Central memory CD8-positive, alpha-beta T cell (primary cell): ENCODE results near the gene GRM4.

Source experiments
- ATAC-seq: fragments of 150-1000 bp; cut with Tn5 transposase; replicated peaks from 2 replicates; pipeline ENCODE4 v1.10.0; 2022; ENCODE audit warnings: mild to moderate bottlenecking, moderate FRiP score, moderate number of reproducible peaks; ENCODE audit not compliant: poor library complexity, severe bottlenecking; ENCODE audit errors: extremely low read depth
- DNase-seq, 2 donors: peaks; one replicate each; pipeline ENCODE4 v3.0.0; 2021; ENCODE audit warnings: low spot score in 2 of 2
- H3K27ac Mint-ChIP-seq: one replicate; pipeline ENCODE4 v1.8.0; 2022; ENCODE audit warnings: low read depth, mild to moderate bottlenecking, moderate library complexity, mixed read lengths
- H3K27me3 Mint-ChIP-seq: one replicate; pipeline ENCODE4 v1.8.0; 2022; ENCODE audit warnings: mixed read lengths
- H3K36me3 Mint-ChIP-seq: one replicate; pipeline ENCODE4 v1.8.0; 2022; ENCODE audit warnings: mild to moderate bottlenecking, moderate library complexity, mixed read lengths; ENCODE audit not compliant: insufficient read depth
- H3K4me1 Mint-ChIP-seq: one replicate; pipeline ENCODE4 v1.8.0; 2022; ENCODE audit warnings: mixed read lengths
- H3K4me3 Mint-ChIP-seq: one replicate; pipeline ENCODE4 v1.8.0; 2022; ENCODE audit warnings: mild to moderate bottlenecking, moderate library complexity, mixed read lengths
- H3K9me3 Mint-ChIP-seq: one replicate; pipeline ENCODE4 v1.8.0; 2022; ENCODE audit warnings: mixed read lengths

Gene GRM4

DNA sequence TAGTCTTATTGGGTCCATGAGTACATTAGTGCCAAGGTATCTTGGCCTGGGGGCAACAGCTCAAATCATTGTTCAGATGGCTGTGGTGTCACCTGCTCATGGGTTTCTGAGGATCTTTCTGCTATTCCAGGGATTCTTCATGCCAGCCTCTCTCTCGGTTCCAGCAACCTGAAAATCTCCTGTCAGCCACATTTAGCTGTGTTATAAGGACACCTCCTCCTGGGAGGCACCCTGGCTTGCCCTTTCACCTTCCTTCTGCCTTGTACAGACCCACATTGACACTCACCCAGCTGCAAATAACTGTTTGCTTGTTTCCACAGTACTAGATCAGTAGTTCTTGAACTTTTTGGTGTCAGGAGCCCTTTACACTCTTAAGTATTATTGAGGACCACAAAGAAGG, 159.9 kb downstream of the GRM4 start:
- H3K9me3 Mint-ChIP-seq, result no peaks in the 10 kb centered on the region
- ATAC-seq (no peak), DNase-seq (no peak)
- no peaks in the 10 kb centered on the region for H3K36me3 Mint-ChIP-seq
- peaks cover 5% of the 10 kb centered on the region for H3K4me1 Mint-ChIP-seq
- H3K27me3 Mint-ChIP-seq, result peaks cover 19% of the 10 kb centered on the region
- H3K27ac Mint-ChIP-seq, result no peak overlapping the region
- no peak overlapping the region for H3K4me3 Mint-ChIP-seq

- no peak overlapping the region for H3K4me3 Mint-ChIP-seq
- H3K27ac Mint-ChIP-seq, result no peak overlapping the region
- peaks cover 19% of the 10 kb centered on the region for H3K27me3 Mint-ChIP-seq
- H3K36me3 Mint-ChIP-seq, result no peaks in the 10 kb centered on the region
- ATAC-seq, result no peak
- peaks cover 5% of the 10 kb centered on the region for H3K4me1 Mint-ChIP-seq
- no peak for DNase-seq
- no peaks in the 10 kb centered on the region for H3K9me3 Mint-ChIP-seq
These were observed 160.6 kb downstream of the GRM4 start for GRCh38 chr6:33985313-33985751.

GRCh38 chr6:33984466-33985312, 161.2 kb downstream of the GRM4 start:
- no peaks in the 10 kb centered on the region for H3K9me3 Mint-ChIP-seq
- peaks cover 5% of the 10 kb centered on the region for H3K4me1 Mint-ChIP-seq
- H3K36me3 Mint-ChIP-seq, result no peaks in the 10 kb centered on the region
- no peak overlapping the region for H3K4me3 Mint-ChIP-seq
- H3K27me3 Mint-ChIP-seq, result peaks cover 19% of the 10 kb centered on the region
- peak overlapping the region; percentile 19 for H3K27ac Mint-ChIP-seq
- DNase-seq (no peak), ATAC-seq (no peak)

DNA sequence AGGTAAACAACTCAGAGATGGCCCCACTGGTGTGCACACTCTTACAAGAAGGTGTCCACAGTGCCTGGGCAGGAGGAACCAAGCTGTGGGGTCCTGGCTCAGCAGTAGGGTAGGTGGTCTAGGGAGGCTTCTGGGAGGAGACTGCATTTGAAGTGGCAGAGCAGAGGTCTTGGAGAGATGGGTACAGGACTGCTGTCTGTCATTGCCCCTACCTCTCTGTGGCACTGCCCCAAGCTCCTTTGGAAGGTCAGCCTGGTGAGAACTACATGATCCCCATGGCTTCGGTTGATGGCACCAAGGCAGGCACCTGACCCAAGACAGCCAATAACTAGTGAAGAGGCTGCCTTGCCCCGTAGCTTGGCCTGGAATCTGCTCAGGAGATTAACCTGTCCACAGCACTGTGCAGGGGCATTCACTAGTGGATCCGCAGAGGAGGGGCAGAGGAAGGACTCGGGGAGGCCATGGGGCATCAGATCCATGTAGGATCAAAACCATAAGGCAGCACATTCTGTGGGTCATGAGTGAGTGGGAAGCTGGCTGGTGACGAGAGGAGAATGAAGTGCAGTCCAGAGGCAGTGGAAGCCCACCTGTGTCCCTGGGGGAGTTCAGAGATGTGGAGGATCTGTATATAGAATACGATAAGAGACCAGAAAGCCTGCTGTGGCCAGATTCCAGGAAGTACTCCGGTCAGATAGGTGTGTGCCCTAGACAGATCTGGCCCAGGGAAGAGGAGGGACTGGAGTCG, 162.0 kb downstream of the GRM4 start:
- Mint-ChIP-seq H3K4me3 (no peak overlapping the region), H3K4me1 (peaks cover 5% of the 10 kb centered on the region), H3K27me3 (peaks cover 19% of the 10 kb centered on the region), H3K27ac (peak overlapping the region; percentile 19), H3K36me3 (no peaks in the 10 kb centered on the region), H3K9me3 (no peaks in the 10 kb centered on the region)
- ATAC-seq, result no peak
- no peak for DNase-seq

DNA sequence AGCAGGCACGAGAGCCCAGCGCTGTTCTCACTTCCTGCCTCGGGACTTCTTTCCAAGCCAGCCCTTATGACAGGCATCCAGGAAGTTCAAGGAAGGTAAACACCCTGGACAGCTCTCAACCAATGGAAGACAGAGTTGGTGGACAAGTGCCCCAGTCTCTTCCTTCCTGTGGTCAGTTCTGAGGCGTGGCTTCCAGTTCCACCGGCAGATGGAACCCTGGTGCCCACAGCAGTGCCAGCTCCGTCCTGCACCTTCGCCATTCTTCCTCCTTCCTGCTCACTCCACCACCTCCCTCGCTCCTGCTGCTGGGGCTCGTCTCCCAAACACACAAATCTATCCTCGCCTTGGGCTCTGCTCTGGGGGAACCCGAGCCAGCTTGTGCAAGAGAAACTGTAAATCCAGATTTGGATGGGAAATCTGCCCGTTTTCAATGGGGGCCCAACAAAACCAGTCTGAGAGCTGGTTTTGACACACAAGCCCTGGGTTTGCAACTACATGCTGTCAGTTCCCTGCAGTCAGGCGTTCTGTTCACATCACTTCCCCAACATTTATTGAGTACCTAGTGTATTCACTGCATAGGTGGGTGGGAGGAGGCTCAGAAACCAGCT, 162.7 kb downstream of the GRM4 start:
- DNase-seq, result no peak
- no peaks in the 10 kb centered on the region for H3K36me3 Mint-ChIP-seq
- H3K9me3 Mint-ChIP-seq, result no peaks in the 10 kb centered on the region
- no peak overlapping the region for H3K4me3 Mint-ChIP-seq
- H3K27ac Mint-ChIP-seq, result no peak overlapping the region
- no peak for ATAC-seq
- peaks cover 5% of the 10 kb centered on the region for H3K4me1 Mint-ChIP-seq
- H3K27me3 Mint-ChIP-seq, result peaks cover 19% of the 10 kb centered on the region

GRCh38 chr6:33981861-33982260, 164.0 kb downstream of the GRM4 start:
- DNase-seq (no peak), ATAC-seq (no peak)
- no peaks in the 10 kb centered on the region for H3K36me3 Mint-ChIP-seq
- no peak overlapping the region for H3K4me3 Mint-ChIP-seq
- peaks cover 5% of the 10 kb centered on the region for H3K4me1 Mint-ChIP-seq
- H3K27me3 Mint-ChIP-seq, result peaks cover 32% of the 10 kb centered on the region
- no peaks in the 10 kb centered on the region for H3K9me3 Mint-ChIP-seq
- no peak overlapping the region for H3K27ac Mint-ChIP-seq

DNA sequence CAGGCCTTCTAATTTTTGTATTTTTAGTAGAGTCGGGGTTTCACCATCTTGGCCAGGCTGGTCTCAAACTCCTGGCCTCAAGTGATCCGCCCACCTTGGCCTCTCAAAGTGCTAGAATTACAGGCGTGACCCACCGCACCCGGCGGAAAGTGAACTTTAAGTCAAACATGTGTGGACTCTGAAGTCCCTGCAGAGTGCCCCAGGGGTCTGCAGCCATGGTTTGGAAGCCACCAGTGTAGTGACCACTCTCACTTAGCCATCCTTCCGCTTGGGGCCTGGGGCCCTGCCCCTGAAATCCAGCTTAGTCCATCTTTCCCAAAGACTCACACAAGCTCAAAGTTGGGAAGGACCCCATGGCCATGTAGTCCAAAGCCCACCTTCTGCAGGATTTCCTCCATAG, 164.5 kb downstream of the GRM4 start:
- DNase-seq, result no peak
- Mint-ChIP-seq H3K36me3 (no peaks in the 10 kb centered on the region), H3K9me3 (no peaks in the 10 kb centered on the region), H3K4me1 (peaks cover 5% of the 10 kb centered on the region), H3K27ac (no peak overlapping the region), H3K4me3 (no peak overlapping the region), H3K27me3 (peaks cover 36% of the 10 kb centered on the region)
- no peak for ATAC-seq

DNA sequence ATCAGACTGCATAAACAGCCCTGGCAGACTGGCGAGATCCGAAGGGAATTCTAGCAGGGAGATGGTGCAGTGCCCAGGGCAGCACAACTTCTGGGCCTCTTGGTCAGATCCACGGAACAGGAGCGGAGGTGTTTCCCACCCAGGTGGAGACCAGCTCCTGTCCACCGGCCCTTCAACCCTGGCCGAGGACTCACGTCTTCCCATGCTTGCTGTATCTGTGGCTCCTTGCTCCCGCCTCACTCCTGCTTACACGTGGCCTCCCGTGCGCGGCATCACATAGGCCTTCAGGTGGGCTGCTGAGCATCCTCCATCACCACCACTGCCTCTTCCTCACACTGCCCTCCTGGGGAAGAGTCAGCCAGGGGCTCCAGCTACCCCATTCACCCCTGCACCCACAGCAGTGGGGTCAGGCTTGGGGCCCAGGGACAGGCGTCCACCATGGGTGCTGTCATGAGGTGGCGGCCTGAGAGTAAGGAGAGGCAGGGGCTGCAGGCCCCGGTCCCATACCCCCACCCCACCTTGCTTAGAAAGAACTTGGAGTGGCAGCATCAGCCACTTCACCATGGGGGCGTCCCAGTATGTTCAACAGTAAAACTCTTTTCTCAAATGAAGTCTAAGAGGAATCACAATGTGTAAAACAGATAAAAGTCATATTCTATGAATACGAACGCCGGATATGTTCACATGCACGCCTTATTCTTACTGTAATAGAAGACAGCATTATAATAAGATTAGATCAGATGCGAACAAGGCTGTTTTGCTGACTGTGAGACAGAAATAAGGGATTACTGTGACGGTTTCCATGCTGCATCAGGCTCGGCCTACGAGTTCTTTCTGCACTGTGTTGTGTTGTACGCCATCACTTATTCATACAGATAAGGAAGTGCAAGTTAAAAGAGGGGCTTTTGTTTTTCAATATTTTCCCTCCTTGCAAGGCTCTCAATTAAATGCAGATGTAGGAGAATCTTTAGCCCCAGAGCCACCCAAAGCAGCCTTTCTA, 165.4 kb downstream of the GRM4 start:
- Mint-ChIP-seq H3K4me1 (peaks cover 5% of the 10 kb centered on the region), H3K4me3 (no peak overlapping the region), H3K27ac (no peak overlapping the region), H3K27me3 (peaks cover 43% of the 10 kb centered on the region), H3K9me3 (no peaks in the 10 kb centered on the region), H3K36me3 (no peaks in the 10 kb centered on the region)
- DNase-seq, result no peak
- no peak for ATAC-seq

DNA sequence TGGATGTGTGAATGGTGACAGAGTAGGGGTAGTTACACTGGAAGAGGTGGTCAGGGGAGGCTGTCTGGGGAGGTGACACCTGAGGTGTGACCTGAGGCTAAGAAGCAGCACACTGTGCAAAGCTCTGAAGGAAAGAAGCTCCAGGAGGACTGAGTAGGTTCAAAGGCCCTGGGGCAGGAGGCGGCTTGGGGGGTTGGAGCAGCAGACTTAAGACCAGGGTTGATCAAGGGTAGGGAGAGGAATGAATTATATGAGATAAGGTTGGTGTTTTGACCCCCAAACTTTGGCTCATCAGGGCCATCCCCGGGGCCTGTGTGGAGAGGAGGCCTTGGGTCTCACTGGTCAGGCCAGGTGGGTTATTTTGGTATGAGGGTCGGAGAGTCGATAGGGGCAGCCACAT, 166.1 kb downstream of the GRM4 start:
- Mint-ChIP-seq H3K4me1 (peaks cover 5% of the 10 kb centered on the region), H3K27ac (no peak overlapping the region), H3K36me3 (no peaks in the 10 kb centered on the region), H3K9me3 (no peaks in the 10 kb centered on the region), H3K4me3 (no peak overlapping the region), H3K27me3 (peaks cover 43% of the 10 kb centered on the region)
- DNase-seq (no peak), ATAC-seq (no peak)

DNA sequence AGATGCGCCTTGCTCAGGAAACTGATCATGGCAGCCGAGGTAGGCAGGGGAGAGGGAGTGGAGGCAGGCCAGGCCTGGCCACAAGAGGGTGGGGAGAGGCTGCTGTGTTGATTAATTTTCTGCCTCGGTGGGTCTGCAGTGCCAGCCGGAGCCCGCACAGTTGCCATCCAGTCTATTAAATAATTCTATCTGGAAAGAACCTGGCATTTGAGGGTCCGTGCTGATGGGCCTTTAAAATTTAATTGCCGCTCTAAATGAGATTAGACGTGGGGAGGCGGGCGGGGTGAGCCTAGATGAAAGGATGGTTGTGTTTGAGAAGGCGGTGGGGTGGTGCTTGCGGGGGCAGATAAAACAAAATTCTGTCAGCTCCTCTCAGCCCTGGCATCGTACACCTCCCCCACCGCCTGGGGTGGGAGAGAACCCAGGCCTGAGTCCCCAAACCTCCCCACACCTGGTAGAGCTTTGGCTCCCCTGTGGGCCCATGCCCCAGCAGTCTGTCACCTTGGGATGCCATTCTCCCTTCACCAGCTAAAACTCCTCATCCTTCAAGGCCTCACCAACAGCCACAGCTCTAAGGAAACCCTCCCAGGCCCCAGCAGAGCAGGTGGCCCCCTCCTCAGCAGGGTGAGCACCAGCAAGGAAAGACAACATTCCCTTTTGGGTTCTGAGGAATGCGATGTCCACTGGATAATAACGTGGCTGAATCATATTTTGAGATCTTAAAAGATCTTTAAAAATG, 167.3 kb downstream of the GRM4 start:
- no peak overlapping the region for H3K4me3 Mint-ChIP-seq

DNA sequence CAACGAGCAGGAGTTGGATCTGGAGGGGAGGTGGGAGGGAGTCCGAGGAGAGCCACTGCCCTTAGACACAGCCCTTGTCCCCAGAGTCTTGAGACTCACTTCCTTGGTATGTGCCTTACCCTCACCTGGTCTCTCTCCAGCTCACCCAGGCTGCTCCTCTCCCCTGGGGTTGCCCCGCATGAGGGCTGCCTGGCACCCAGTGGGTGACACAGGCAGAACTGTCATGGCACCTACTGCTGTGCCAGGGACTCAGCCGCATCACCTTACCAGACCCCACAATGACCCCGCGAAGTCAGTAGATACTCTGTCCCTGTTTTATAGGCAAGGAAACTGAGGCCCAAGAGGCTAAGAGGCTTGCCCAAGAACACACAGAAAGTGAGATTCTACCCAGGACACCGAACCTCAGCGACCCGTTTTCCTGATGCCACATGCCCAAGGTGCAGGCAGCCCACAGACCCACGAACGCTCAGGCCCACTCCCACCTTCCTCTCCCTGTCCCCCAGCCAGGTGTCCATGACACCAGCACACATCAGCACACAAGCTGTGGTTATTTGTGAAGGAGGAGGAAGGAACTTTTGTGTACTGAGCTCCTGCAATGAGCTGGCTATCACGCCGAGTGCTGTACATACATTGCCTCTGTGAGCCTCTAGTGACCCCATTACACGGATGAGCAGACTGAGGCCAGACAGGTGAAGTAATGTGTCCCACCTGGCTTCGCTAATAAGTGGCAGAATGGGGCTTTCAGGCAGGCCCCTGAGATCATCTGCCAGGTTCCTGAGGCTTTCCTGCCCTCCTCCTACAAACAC, 168.1 kb downstream of the GRM4 start:
- Mint-ChIP-seq H3K36me3 (no peaks in the 10 kb centered on the region), H3K4me3 (no peak overlapping the region), H3K27me3 (peaks cover 41% of the 10 kb centered on the region), H3K9me3 (no peaks in the 10 kb centered on the region), H3K4me1 (no peaks in the 10 kb centered on the region), H3K27ac (no peak overlapping the region)
- ATAC-seq (no peak), DNase-seq (no peak)

More for the DNA sequence above, 167.3 kb downstream of the GRM4 start:
- DNase-seq, result no peak
- Mint-ChIP-seq H3K36me3 (no peaks in the 10 kb centered on the region), H3K27me3 (peaks cover 43% of the 10 kb centered on the region), H3K4me1 (peaks cover 5% of the 10 kb centered on the region), H3K9me3 (no peaks in the 10 kb centered on the region), H3K27ac (no peak overlapping the region)
- ATAC-seq, result no peak
